Sigmoid colon (tissue), 4 donors: ENCODE results near the gene PSPH.
A peak's percentile ranks its signal among the peaks of the same experiment; 100 is the strongest.

Experiments
- CTCF ChIP-seq, 4 experiments: fragments of 450-650 bp in 3 of 4; fragments of 200-600 bp in 1 of 4; IDR thresholded peaks; one replicate each; pipeline ENCODE4 v1.5.1; 2016 to 2019; ENCODE audit warnings: antibody characterized with exemption in 4 of 4, mild to moderate bottlenecking in 3 of 4, moderate library complexity in 2 of 4
- EP300 ChIP-seq, 4 donors: sonication (generic); formaldehyde crosslinking; IDR thresholded peaks; one replicate each; pipeline ENCODE4 v1.6.1; 2017; ENCODE audit warnings: antibody characterized with exemption in 4 of 4
- POLR2A ChIP-seq, 2 donors: fragments of 450-650 bp; IDR thresholded peaks; one replicate each; pipeline ENCODE4 v1.6.1; 2016; ENCODE audit warnings: antibody characterized with exemption in 2 of 2, mild to moderate bottlenecking in 2 of 2, moderate library complexity in 2 of 2
- POLR2AphosphoS5 ChIP-seq, 4 donors: sonication (generic); formaldehyde crosslinking; IDR thresholded peaks; one replicate each; pipeline ENCODE4 v1.6.1; 2017; ENCODE audit warnings: antibody characterized with exemption in 4 of 4

- TF ChIP-seq CTCF (IDR thresholded peaks at IDR 0.05) (no peak), POLR2A (IDR thresholded peaks at IDR 0.05) (no peak), EP300 (IDR thresholded peaks at IDR 0.05) (no peak), POLR2AphosphoS5 (IDR thresholded peaks at IDR 0.05) (peak in 3 of 4 donors; percentile 9 to 39 (median 18))
Measured at GRCh38 chr7:56091591-56091990, 40.3 kb upstream of the PSPH start.
